Ecto neural progenitor cell (in vitro differentiated cells): ENCODE results near the gene PITPNC1.
"Not testable (repeated sequence)": the region's sequence is repeated elsewhere in the genome, so short reads cannot be mapped to it uniquely, and the experiment has no call there.

ENCODE experiments used
- DNase-seq: peaks from one replicate; pipeline ENCODE4 v3.0.0-alpha.2; 2018; ENCODE audit warnings: low spot score

The PITPNC1 gene

DNA sequence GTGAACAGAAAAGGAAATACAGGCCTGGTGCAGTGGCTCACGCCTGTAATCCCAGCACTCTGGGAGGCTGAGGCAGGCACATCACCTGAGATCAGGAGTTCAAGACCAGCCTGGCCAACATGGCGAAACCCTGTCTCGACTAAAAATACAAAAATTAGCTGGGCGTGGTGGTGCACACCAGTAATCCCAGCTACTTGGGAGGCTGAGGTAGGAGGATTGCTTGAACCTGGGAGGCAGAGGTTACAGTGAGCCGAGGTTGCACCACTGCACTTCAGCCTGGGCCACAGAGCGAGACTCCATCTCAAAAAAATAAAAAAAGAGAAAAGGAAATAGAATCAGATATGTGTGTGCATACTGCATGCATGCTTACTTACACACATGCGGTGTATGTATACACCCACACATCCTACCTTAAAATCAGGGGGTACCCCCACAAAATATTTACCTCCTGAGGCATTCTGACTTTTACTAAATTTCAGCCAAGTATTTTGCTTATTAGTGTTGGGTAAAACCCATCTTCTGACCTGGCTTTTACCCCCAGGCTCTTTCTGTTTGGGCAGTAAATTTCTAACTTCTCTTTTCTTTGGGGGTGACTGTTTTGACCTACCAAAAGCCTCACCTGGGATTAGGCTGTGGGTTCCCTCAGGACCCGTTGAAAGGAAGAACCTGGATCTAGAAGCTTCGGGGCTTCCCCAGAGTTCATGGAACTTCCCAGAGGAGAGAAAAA lies 201.8 kb downstream of the PITPNC1 start:
- DNase-seq = not testable (repeated sequence)

DNA sequence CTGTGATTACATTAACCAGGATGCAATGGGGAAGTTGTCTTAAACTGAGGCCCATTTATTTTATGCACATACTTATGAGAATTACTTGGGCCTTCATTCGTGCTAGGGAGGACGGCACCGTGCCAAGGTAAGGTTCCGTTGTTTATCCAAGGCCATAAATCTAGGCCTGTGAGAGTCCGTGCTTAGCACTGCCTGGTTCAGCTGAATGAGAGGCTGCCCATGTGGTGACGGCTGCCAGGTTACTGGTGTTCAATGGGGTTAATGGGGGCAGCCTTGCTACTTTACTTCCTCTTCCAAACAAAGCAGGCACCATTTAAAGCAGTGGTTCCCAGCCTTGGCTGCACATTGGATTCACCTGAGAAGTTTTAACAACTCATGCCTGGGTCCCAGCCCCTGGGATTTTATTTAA lies 205.6 kb downstream of the PITPNC1 start:
- no peak for DNase-seq

- no peak for DNase-seq
Observed at GRCh38 chr17:67585077-67585602, 208.1 kb downstream of the PITPNC1 start.

DNA sequence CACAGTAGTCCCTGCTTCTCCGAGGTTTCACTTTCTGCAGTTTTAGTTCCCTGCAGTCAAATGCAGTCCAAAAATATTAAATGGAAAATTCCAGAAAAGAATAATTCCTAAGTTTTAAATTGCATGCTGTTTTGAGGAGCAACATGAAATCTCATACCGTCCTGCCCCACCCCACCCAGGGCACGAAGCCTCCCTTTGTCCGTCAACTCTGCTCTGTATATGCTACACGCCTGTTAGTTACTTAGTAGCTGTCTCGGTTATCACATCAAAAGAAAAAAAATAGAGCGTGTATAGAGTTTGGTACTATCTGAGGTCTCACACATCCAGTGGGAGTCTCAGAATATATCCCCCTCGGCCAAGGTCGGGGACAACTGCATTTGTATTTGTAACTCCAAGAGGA lies 211.2 kb downstream of the PITPNC1 start:
- no peak for DNase-seq

GRCh38 chr17:67594115-67594880 lies 217.2 kb downstream of the PITPNC1 start:
- no peak for DNase-seq

DNA sequence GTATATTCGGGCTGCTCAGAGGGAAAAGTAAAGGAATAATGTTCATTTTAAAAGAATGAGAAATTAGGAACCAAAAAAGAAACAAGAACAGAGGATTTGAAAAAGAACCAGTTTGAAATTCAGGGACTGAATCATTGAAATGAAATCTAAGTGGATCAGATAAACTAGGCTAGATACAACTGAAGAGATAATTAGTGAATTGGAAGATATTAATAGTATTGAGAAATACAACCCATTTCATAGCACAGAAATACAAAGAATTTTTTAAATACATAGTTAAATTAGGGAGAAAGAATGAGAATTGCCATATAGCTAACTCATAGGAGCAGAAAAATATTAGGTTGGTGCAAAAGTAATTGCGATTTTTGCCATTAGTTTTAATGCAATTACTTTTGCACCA lies 223.3 kb downstream of the PITPNC1 start:
- DNase-seq = no peak

GRCh38 chr17:67601897-67602296 lies 224.8 kb downstream of the PITPNC1 start:
- DNase-seq = no peak

- DNase-seq = no peak
Observed at GRCh38 chr17:67602444-67602843, 225.4 kb downstream of the PITPNC1 start.

- peak; percentile 69 for DNase-seq
Observed at GRCh38 chr17:67602974-67603373, 225.9 kb downstream of the PITPNC1 start.

GRCh38 chr17:67605256-67605912 lies 228.3 kb downstream of the PITPNC1 start:
- no peak for DNase-seq

GRCh38 chr17:67606471-67606870 lies 229.4 kb downstream of the PITPNC1 start:
- DNase-seq = no peak

DNA sequence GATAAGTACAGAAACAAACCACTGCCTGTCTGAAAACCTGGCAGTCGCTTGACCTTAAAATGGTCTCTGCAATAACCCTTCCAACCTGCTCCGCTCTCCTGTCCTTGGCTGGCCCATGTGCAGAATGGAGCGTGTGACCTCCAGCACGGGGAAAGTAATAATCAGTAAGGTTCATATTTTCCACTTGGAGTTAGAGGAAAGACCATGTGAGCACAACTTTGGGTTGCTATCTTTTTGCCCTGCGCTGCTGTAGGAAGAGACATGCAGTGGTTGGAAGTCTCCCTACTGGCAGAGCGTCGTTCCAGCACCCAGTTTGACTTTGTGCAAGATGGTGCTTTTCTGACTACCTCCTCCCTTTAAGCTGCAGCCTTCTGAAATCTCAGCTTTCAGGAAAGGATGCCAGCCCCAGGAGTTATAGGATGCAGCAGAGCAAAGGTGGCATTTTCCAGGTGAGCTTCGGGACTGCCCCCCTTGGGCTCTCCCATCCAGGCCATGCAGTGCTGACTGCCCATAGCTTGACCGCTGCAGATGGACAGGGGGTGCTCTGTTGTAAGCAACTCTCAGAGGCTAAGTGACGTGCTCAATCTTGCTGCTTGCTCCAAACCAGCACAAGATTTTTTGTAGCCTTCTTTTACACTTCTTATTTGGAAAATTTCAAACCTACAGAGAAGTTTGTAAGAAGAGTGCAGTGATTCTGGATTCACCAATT lies 230.0 kb downstream of the PITPNC1 start:
- no peak for DNase-seq

- no peak for DNase-seq
Observed at GRCh38 chr17:67610061-67610460, 233.0 kb downstream of the PITPNC1 start.

DNA sequence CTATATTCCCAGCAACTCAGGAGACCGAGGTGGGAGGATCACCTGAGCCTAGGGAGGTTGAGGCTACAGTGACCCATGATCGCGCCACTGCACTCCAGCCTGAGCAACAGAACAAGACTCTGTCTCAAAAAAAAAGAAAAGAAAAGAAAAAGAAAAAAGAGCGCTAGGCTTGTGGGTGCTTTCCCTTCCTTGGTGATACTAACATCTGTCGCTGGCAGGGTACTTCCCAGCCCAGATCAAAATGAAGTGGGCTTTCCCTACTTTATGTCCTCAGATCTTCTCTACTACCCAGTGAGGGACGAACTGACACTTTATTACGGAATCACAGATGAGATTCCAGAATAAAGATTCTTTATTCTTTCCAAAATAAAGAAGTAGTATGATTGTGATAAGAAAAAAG lies 236.9 kb downstream of the PITPNC1 start:
- no peak for DNase-seq

DNA sequence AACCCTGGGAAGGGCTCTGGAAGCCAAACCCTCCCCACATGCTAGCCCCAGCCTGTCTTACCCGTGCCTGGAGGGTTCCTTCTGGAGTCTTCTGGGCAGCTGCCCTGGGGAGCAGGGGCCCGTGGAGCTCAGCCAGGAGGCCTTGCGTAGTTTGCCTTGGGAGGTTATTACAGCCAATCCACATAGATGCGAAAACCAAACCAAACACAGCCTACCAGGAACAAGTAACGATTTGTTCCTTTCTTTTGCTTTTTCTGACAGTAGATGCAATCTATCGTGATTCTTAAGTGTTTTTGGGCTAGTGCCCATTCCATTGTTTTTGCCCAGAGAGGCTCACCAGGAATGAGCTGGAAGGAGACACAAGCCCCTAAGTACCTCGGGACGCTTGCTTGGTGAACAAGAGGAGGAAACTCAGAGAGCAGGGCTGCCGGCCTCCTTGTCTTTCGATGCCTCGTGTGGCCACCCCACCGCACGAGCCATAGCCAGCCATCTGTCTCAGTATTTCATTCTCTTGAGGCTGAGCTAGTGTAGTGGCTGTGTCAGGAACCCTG lies 238.0 kb downstream of the PITPNC1 start:
- no peak for DNase-seq

- DNase-seq = no peak
Observed at GRCh38 chr17:67615736-67616135, 238.7 kb downstream of the PITPNC1 start.

- DNase-seq = no peak
Observed at GRCh38 chr17:67617304-67617899, 240.3 kb downstream of the PITPNC1 start.

GRCh38 chr17:67619555-67619954 lies 242.5 kb downstream of the PITPNC1 start:
- no peak for DNase-seq

- DNase-seq = no peak
Observed at GRCh38 chr17:67620088-67620487, 243.0 kb downstream of the PITPNC1 start.

GRCh38 chr17:67620636-67621035 lies 243.6 kb downstream of the PITPNC1 start:
- DNase-seq = no peak

- DNase-seq = no peak
Observed at GRCh38 chr17:67623767-67624166, 246.7 kb downstream of the PITPNC1 start.
